HG02798 (cell line): ENCODE measurements around the gene ELP5.
"Not testable (repeated sequence)": the region's sequence is repeated elsewhere in the genome, so short reads cannot be mapped to it uniquely, and the experiment has no call there.

Experiments used
- ATAC-seq: cut with Tn5 transposase; IDR thresholded peaks from one replicate; pipeline ENCODE4 v1.9.1; 2021; ENCODE audit warnings: mild to moderate bottlenecking; ENCODE audit not compliant: unreplicated experiment, poor library complexity

ELP5 gene

GRCh38 chr17:7235693-7236665, 16.0 kb upstream of the ELP5 start:
- no peak for ATAC-seq

- ATAC-seq = no peak
These were observed 15.2 kb upstream of the ELP5 start for GRCh38 chr17:7236808-7237207.

- ATAC-seq = no peak
These were observed 14.7 kb upstream of the ELP5 start for GRCh38 chr17:7237266-7237760.

- peak; percentile 18 for ATAC-seq
These were observed 14.1 kb upstream of the ELP5 start for GRCh38 chr17:7237761-7238419.

- ATAC-seq = no peak
These were observed 13.5 kb upstream of the ELP5 start for GRCh38 chr17:7238420-7239090.

- ATAC-seq = peak; percentile 64
These were observed 12.7 kb upstream of the ELP5 start, which contains the start of gene PHF23 for GRCh38 chr17:7239091-7240027. PHF23 (minus strand) TSS chr17:7239457; CDS start chr17:7239279, 178 bp downstream.

DNA sequence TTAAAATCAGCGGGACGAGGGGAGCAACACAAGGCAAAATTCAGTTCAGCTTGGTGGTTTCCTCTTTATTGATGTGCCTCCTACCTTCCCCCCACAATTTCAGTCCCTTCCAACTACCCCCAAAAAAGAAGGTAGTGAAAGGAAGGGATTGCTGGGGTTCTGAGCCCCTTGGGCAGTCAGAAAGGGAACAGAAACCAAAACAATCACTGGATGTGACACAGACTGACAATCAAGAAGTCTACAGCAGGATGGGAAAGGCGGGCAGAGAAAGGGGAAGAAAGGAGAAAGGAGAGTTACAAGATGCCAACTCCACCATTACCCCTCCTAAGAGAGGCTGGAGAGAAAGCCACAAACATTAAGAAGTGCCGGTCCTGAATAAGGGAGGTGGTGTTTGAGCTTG, 11.6 kb upstream of the ELP5 start:
- ATAC-seq = no peak

DNA sequence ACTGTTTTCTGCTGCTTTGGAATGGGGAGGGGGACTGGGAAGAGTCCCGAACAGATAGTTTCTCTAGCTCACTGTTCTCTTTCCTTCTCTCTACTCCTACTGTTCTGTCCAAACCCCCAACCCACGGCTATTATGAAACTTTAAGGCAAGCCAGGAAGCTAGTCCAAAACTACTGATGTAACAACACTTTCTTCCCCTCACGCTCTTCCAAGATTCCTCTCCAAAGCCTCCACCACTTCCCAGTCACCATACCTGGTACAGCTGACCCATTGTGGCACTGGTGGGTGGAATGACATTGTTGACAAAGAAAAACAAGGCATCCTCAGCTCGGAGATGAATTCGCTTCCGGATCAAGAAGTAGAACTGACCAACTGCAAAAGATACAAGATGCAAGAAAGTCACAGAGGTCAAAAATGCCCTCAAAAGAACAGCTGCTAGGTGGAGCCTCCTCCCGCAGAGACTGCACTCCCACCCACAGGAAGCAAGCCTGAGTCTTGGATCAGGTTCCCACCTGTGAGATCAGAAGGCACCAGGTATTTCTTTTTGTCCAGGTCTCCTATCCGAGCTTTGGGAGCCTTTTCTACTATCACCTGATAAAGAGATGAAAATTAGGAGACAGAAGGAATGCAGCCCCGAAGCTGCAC, 10.8 kb upstream of the ELP5 start:
- ATAC-seq = no peak

DNA sequence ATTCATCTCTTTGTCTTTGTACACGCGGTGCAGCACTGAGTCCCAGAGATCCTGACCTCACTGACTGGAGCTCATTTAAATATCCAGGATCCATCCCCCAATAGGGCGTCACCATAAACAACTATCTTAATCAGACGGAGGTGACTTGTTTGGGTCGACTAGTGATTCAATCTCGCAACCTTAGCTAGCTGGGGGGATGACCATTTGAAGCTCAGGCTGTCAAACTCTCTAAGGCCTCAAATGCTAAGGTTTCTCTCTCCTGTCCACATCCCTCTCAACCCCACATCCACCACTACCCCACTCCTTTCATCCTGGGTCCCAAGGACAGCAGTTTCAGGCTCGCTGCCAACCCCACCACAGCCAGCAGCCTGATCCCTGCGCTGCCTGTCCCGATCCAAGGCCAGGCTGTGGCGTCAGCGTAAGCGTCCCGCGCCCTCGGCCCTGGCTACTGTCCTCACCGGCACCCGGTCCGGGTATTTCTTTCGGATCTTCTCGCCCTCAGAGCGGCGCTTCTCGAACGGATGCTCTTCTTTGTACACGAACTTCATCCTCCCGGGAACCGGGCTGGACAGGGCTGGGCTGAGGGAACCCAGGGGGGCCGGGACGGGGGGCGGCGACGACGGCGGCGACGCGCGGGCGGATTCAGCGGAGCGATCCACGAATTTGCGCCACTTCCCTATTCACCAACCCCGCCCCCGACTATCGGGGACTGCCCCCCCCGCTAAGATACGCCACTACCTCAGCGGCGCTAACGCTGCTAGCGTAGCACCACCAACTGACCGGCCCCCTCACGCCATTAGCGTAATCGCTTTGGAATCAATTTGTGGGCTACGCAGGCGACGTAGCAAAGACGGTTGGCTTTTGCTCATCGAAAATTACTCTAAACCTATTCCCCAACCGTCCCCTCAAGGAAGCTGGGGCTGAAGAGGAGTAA, 10.0 kb upstream of the ELP5 start, which contains the start of gene GABARAP:
Gene GABARAP (minus strand): TSS at position 667 of the 934 bp plus-strand sequence. CDS start 119 bp downstream, at position 548.
- peak; percentile 45 for ATAC-seq

GRCh38 chr17:7242717-7243452, 9.1 kb upstream of the ELP5 start:
- ATAC-seq = peak; percentile 53

GRCh38 chr17:7243453-7243729, 8.6 kb upstream of the ELP5 start:
- no peak for ATAC-seq

- ATAC-seq = not testable (repeated sequence)
These were observed 8.2 kb upstream of the ELP5 start for GRCh38 chr17:7243838-7244237.

- no peak for ATAC-seq
These were observed 5.2 kb upstream of the ELP5 start for GRCh38 chr17:7246779-7247178.

GRCh38 chr17:7248796-7249195, 3.2 kb upstream of the ELP5 start:
- ATAC-seq = no peak

- no peak for ATAC-seq
These were observed 2.8 kb upstream of the ELP5 start for GRCh38 chr17:7249214-7249613.

DNA sequence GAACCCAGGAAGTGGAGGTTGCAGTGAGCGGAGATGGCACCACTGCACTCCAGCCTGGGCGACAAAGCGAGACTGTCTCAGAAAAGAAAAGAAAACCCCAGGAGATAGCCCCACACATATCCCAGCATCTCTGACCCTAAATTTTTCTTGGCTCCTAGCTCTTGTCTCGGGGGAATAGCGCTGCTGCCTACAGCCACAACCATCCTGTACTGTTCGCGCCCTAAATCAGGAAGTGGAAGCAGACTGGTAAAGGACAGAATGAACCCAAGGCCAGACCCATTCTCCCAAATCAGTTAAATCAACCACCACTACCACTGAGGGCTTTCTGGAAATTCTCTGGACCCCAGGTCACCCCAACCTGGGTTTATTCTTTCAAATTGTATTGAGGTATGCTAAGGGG, 2.2 kb upstream of the ELP5 start:
- no peak for ATAC-seq
